ENCODE data around the gene HCCS.

DNA sequence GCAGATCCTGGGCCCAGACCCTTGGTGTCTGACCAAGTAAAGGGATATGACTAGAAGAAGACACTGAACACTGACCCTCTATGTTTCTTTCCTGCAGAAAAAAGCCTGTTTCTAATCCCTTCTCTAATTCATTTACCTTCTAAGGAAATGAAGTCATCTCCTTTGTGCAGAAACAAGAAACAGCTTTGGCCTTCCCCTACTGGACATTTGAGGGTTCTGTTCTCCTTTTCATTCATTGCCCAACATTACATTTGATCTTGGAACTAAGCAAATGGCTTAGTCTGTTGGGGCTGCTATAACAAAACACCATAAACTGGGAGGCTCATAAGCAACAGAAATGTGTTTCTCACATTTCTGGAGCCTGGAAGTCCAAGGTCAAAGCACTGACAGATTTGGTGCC, 20.0 kb downstream of the HCCS start:
- TF ChIP-seq TEAD4 (CRISPR knock-in tag; IDR thresholded peaks at IDR 0.05) (no peak), GTF2I (CRISPR knock-in tag; conservative IDR thresholded peaks at IDR 0.05) (no peak), MXD4 (CRISPR knock-in tag; IDR thresholded peaks at IDR 0.05; ENCODE audit: borderline replicate concordance) (no peak), GABPB1 (CRISPR knock-in tag; IDR thresholded peaks at IDR 0.05) (no peak), JUN (CRISPR knock-in tag; IDR thresholded peaks at IDR 0.05) (no peak), FOXP1 (CRISPR knock-in tag; IDR thresholded peaks at IDR 0.05; ENCODE audit: borderline replicate concordance) (no peak), ATF6 (CRISPR knock-in tag; IDR thresholded peaks at IDR 0.05) (no peak), ERG (CRISPR knock-in tag; IDR thresholded peaks at IDR 0.05) (no peak), USF2 (CRISPR knock-in tag; IDR thresholded peaks at IDR 0.05) (no peak), FOXJ3 (CRISPR knock-in tag; IDR thresholded peaks at IDR 0.05; ENCODE audit: borderline replicate concordance) (no peak), E2F1 (CRISPR knock-in tag; IDR thresholded peaks at IDR 0.05) (no peak)
- TF ChIP-seq, protein P1, sequence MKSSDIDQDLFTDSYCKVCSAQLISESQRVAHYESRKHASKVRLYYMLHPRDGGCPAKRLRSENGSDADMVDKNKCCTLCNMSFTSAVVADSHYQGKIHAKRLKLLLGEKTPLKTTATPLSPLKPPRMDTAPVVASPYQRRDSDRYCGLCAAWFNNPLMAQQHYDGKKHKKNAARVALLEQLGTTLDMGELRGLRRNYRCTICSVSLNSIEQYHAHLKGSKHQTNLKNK (CRISPR knock-in tag; IDR thresholded peaks at IDR 0.05), result no peak
- TF ChIP-seq, protein P2, sequence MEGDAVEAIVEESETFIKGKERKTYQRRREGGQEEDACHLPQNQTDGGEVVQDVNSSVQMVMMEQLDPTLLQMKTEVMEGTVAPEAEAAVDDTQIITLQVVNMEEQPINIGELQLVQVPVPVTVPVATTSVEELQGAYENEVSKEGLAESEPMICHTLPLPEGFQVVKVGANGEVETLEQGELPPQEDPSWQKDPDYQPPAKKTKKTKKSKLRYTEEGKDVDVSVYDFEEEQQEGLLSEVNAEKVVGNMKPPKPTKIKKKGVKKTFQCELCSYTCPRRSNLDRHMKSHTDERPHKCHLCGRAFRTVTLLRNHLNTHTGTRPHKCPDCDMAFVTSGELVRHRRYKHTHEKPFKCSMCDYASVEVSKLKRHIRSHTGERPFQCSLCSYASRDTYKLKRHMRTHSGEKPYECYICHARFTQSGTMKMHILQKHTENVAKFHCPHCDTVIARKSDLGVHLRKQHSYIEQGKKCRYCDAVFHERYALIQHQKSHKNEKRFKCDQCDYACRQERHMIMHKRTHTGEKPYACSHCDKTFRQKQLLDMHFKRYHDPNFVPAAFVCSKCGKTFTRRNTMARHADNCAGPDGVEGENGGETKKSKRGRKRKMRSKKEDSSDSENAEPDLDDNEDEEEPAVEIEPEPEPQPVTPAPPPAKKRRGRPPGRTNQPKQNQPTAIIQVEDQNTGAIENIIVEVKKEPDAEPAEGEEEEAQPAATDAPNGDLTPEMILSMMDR (IDR thresholded peaks at IDR 0.05), result no peak

All from WTC11 (cell line).